Psoas muscle (tissue), 8 donors: ENCODE results near the gene GPR89A. TPM values are rescaled to one million over a fixed set of nuclear protein-coding genes. Genes with fewer than 3 reads are reported as not detected.
"Not testable (repeated sequence)": the region's sequence is repeated elsewhere in the genome, so short reads cannot be mapped to it uniquely, and the experiment has no call there.

Source experiments
- ATAC-seq, 4 donors: fragments of 200-7000 bp; cut with Tn5 transposase; one replicate each; pipeline ENCODE4 v1.9.1; 2020; ENCODE audit warnings: moderate library complexity in 3 of 4, mild to moderate bottlenecking in 2 of 4
- DNase-seq, 2 donors: peaks; one replicate each; pipeline ENCODE4 v3.0.0-alpha.2; 2020
- H3K27ac ChIP-seq: fragments of 200-600 bp; one replicate; pipeline ENCODE4 v1.8.0; 2022
- H3K27me3 ChIP-seq, 3 donors: fragments of 200-600 bp in 1 of 3; one replicate each; pipeline versions ENCODE4 v1.6.1 to v1.8.0; 2013 to 2022; ENCODE audit warnings: low read length in 2 of 3, mild to moderate bottlenecking in 2 of 3, moderate library complexity in 1 of 3; ENCODE audit not compliant: insufficient read depth in 3 of 3
- H3K36me3 ChIP-seq, 2 donors: fragments of 200-600 bp in 1 of 2; one replicate each; pipeline versions ENCODE4 v1.6.1 to v1.8.0; 2013 to 2022; ENCODE audit warnings: low read depth in 1 of 2, mild to moderate bottlenecking in 1 of 2, moderate library complexity in 1 of 2; ENCODE audit not compliant: insufficient read depth in 1 of 2
- H3K4me1 ChIP-seq: fragments of 200-600 bp; one replicate; pipeline ENCODE4 v1.8.0; 2022
- H3K4me3 ChIP-seq: fragments of 200-600 bp; one replicate; pipeline ENCODE4 v1.8.0; 2022; ENCODE audit warnings: mild to moderate bottlenecking
- H3K9me3 ChIP-seq: fragments of 200-600 bp; one replicate; pipeline ENCODE4 v1.8.0; 2022
- WGBS, 3 donors: extraction: QIAGEN DNeasy Blood & Tissue Kit; methylation state at CpG; one replicate each; pipeline versions ENCODE4 v1.1.6 to v1.1.7; 2013; 5-methylcytosine and 5-hydroxymethylcytosine counted together
- intact Hi-C, 2 donors: fragments of 100-400 bp; cut with DNase I; formaldehyde crosslinking; loops; one replicate each; pipeline versions ENCODE4 v1.11.0 to v1.14.2; 2022
- polyA plus RNA-seq, 3 donors: library from polyadenylated mRNA; stranded (reverse); fragments of 200-250 nt; gene quantifications; one replicate each; pipeline ENCODE4 v1.2.3, GENCODE V29; 2013
- total RNA-seq, 4 donors: library from RNA; stranded (reverse); fragmentation: NEBNext Ultra II Directional in 2 of 4; extraction: Animal tissue kit (Norgen Biotek cat#: 25700) in 2 of 4; gene quantifications; one replicate each; pipeline versions ENCODE4 v1.2.1 to v1.2.4, GENCODE V29; 2021 to 2023
- donor health status: healthy with polysubstance abuse.
- donor health status: DM: no; HTN: no; CAD: no; lungs with moderate emphysema.
- donor health status: Bipolar disorder and iron deficiency.
- donor health status: healthy.
- donor health status: DM: yes; HTN: yes; CAD: no.
- donor health status: DM: no; HTN: no; CAD: no.
- donor health status: DM: no; HTN: no; CAD: no.
- donor health status: DM: yes; HTN: yes; CAD: no.

Gene GPR89A
- total and polyA plus RNA-seq, 7 donors: 7.6 to 12.8 (median 11.1) TPM

GRCh38 chr1:145610744-145611143, 3.0 kb downstream of the GPR89A start:
- H3K4me3 ChIP-seq, H3K36me3 ChIP-seq, ATAC-seq, H3K27ac ChIP-seq, H3K27me3 ChIP-seq, intact Hi-C loops, DNase-seq, H3K9me3 ChIP-seq, H3K4me1 ChIP-seq: not testable (repeated sequence)
- WGBS, 3 donors: 85 to 95% (median 92%) methylated on average over 2 of the region's 2 CpGs

- WGBS, 3 donors: 60 to 79% (median 70%) methylated on average over 1 of the region's 1 CpG
- H3K27ac ChIP-seq, intact Hi-C loops: not testable (repeated sequence)
These were observed 12.3 kb downstream of the GPR89A start for GRCh38 chr1:145620073-145620472.

GRCh38 chr1:145622177-145622576, 14.4 kb downstream of the GPR89A start:
- H3K36me3 ChIP-seq, DNase-seq, ATAC-seq, H3K4me3 ChIP-seq, H3K9me3 ChIP-seq, H3K4me1 ChIP-seq, intact Hi-C loops, H3K27me3 ChIP-seq, H3K27ac ChIP-seq: not testable (repeated sequence)
- no CpG with 5 or more reads among the region's 1 CpG for WGBS, 3 donors

More at GRCh38 chr1:145620073-145620472, 12.3 kb downstream of the GPR89A start:
- H3K36me3 ChIP-seq, ATAC-seq, H3K4me1 ChIP-seq, H3K27me3 ChIP-seq, DNase-seq, H3K9me3 ChIP-seq, H3K4me3 ChIP-seq: not testable (repeated sequence)

- intact Hi-C loops, H3K4me3 ChIP-seq: not testable (repeated sequence)
- 81 to 89% (median 82%) methylated on average over 1 of the region's 1 CpG for WGBS, 3 donors
These were observed 28.4 kb downstream of the GPR89A start for GRCh38 chr1:145636237-145636636.

GRCh38 chr1:145641886-145642285, 34.1 kb downstream of the GPR89A start:
- H3K27me3 ChIP-seq, H3K9me3 ChIP-seq, H3K4me1 ChIP-seq, intact Hi-C loops, H3K27ac ChIP-seq, H3K36me3 ChIP-seq, ATAC-seq, DNase-seq, H3K4me3 ChIP-seq: not testable (repeated sequence)
- 93 to 100% (median 100%) methylated on average over 1 of the region's 2 CpGs for WGBS, 3 donors

More at GRCh38 chr1:145636237-145636636, 28.4 kb downstream of the GPR89A start:
- H3K27ac ChIP-seq, ATAC-seq, H3K27me3 ChIP-seq, H3K9me3 ChIP-seq, DNase-seq, H3K36me3 ChIP-seq, H3K4me1 ChIP-seq: not testable (repeated sequence)

- H3K4me3 ChIP-seq, H3K9me3 ChIP-seq, H3K36me3 ChIP-seq, intact Hi-C loops, H3K4me1 ChIP-seq, H3K27ac ChIP-seq, DNase-seq, ATAC-seq, H3K27me3 ChIP-seq: not testable (repeated sequence)
- WGBS, 3 donors: no CpG with 5 or more reads among the region's 1 CpG
These were observed 36.2 kb downstream of the GPR89A start for GRCh38 chr1:145643990-145644389.

- intact Hi-C loops, H3K4me1 ChIP-seq, DNase-seq, H3K4me3 ChIP-seq, H3K9me3 ChIP-seq, ATAC-seq, H3K27ac ChIP-seq, H3K27me3 ChIP-seq, H3K36me3 ChIP-seq: not testable (repeated sequence)
- 88 to 95% (median 91%) methylated on average over 4 to 5 of the region's 7 CpGs for WGBS, 3 donors
These were observed 48.6 kb downstream of the GPR89A start for GRCh38 chr1:145656245-145656943.

- intact Hi-C loops, DNase-seq, ATAC-seq, H3K4me3 ChIP-seq, H3K9me3 ChIP-seq, H3K27me3 ChIP-seq, H3K4me1 ChIP-seq, H3K36me3 ChIP-seq, H3K27ac ChIP-seq: not testable (repeated sequence)
- whole genome bisulfite sequencing, 3 donors: 65 to 82% (median 79%) methylated on average over 2 of the region's 2 CpGs
These were observed 54.7 kb downstream of the GPR89A start for GRCh38 chr1:145662502-145662901.

GRCh38 chr1:145665015-145665414, 57.2 kb downstream of the GPR89A start:
- H3K9me3 ChIP-seq, H3K4me3 ChIP-seq, H3K4me1 ChIP-seq, H3K27me3 ChIP-seq, H3K27ac ChIP-seq, H3K36me3 ChIP-seq, ATAC-seq, intact Hi-C loops, DNase-seq: not testable (repeated sequence)
- WGBS, 3 donors: 75 to 83% (median 80%) methylated on average over 3 to 4 of the region's 4 CpGs

- H3K36me3 ChIP-seq, ATAC-seq, intact Hi-C loops, H3K27ac ChIP-seq, H3K4me1 ChIP-seq, H3K27me3 ChIP-seq, DNase-seq, H3K4me3 ChIP-seq, H3K9me3 ChIP-seq: not testable (repeated sequence)
- WGBS, 3 donors: 80 to 100% (median 97%) methylated on average over 1 to 2 of the region's 3 CpGs
These were observed 63.4 kb downstream of the GPR89A start for GRCh38 chr1:145670995-145671745.

GRCh38 chr1:145673217-145673616, 65.4 kb downstream of the GPR89A start:
- H3K27ac ChIP-seq, DNase-seq, H3K9me3 ChIP-seq, intact Hi-C loops, H3K36me3 ChIP-seq, ATAC-seq, H3K27me3 ChIP-seq, H3K4me3 ChIP-seq, H3K4me1 ChIP-seq: not testable (repeated sequence)
- WGBS, 3 donors: no CpG with 5 or more reads among the region's 1 CpG
